Measurements from ENCODE around the gene MARCHF11. TPM values are rescaled to one million over a fixed set of nuclear protein-coding genes. Genes with fewer than 3 reads are reported as not detected.

The MARCHF11 gene
- total RNA-seq, 6 experiments from 2014 or later: not detected

DNA sequence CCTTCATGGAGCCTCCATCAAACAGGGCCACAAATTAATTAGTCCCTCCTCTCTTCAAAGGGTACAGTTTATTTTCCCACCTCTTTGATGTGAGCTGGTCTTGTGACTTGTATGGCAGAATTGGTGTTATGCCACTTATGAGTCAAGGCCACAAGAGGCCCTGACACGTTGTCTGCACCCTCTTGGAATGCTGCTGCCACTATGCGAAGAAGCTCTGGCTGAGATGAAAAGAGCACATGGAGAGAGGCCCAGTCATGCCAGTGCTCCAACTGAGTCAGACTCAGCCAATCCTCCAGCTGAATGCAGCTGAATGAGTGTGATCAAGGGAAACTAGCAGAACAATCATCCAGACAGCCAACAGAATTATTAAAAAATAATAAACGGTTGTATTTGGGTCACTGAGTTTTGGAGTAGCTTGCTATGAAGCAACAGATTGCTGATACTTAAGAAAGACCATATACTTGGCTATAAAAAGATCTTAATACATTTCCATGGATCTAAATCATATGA lies 128.3 kb downstream of the MARCHF11 start:
- ATAC-seq (no peak), DNase-seq (no peak)
- intact Hi-C loops (cut with DNase I): no loop called here

DNA sequence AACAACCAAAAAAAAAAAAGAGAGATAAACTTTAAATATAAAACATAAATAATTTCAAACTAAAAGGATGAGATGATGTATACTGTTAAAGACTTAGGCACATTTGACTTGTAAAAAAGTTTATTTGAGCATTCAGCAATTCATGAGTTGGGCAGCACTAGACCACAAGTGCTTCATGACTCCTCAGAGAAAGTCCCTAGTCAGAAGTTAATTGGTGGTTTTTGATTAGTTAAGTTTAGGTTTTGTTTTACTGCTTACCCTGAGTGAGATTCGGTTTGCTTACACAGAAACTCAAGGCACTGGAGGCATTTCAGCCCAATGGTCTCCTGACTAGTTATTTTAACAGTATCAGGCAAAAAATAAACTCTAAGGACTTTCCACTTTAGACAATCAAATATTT lies 129.2 kb downstream of the MARCHF11 start:
- no peak overlapping the region for H3K27ac ChIP-seq
- 9% methylated on average over 1 of the region's 1 CpG for WGBS (ENCODE audit: insufficient coverage, low coverage, low lambda C conversion rate, missing lambda C conversion rate)
- no peaks in the 10 kb centered on the region for H3K36me3 ChIP-seq
- H3K4me1 ChIP-seq: no peaks in the 10 kb centered on the region
- no peaks in the 10 kb centered on the region for H3K27me3 ChIP-seq
- ATAC-seq (no peak), DNase-seq (no peak)
- no peaks in the 10 kb centered on the region for H3K9me3 ChIP-seq
- H3K4me3 ChIP-seq: no peak overlapping the region
- no peak for TF ChIP-seq POLR2A (IDR thresholded peaks at IDR 0.05)
- TF ChIP-seq, protein P1, sequence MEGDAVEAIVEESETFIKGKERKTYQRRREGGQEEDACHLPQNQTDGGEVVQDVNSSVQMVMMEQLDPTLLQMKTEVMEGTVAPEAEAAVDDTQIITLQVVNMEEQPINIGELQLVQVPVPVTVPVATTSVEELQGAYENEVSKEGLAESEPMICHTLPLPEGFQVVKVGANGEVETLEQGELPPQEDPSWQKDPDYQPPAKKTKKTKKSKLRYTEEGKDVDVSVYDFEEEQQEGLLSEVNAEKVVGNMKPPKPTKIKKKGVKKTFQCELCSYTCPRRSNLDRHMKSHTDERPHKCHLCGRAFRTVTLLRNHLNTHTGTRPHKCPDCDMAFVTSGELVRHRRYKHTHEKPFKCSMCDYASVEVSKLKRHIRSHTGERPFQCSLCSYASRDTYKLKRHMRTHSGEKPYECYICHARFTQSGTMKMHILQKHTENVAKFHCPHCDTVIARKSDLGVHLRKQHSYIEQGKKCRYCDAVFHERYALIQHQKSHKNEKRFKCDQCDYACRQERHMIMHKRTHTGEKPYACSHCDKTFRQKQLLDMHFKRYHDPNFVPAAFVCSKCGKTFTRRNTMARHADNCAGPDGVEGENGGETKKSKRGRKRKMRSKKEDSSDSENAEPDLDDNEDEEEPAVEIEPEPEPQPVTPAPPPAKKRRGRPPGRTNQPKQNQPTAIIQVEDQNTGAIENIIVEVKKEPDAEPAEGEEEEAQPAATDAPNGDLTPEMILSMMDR (IDR thresholded peaks at IDR 0.05): no peak
- intact Hi-C loops (cut with DNase I): no loop called here

More for the DNA sequence above, 128.3 kb downstream of the MARCHF11 start:
- WGBS (ENCODE audit: insufficient coverage, low coverage, low lambda C conversion rate, missing lambda C conversion rate): 46% methylated on average over 3 of the region's 3 CpGs
- no peaks in the 10 kb centered on the region for H3K36me3 ChIP-seq
- TF ChIP-seq POLR2A (IDR thresholded peaks at IDR 0.05): no peak
- TF ChIP-seq, protein P1 (IDR thresholded peaks at IDR 0.05): no peak
- no peaks in the 10 kb centered on the region for H3K9me3 ChIP-seq
- H3K27ac ChIP-seq: no peak overlapping the region
- no peak overlapping the region for H3K4me3 ChIP-seq
- no peaks in the 10 kb centered on the region for H3K27me3 ChIP-seq
- H3K4me1 ChIP-seq: no peaks in the 10 kb centered on the region

DNA sequence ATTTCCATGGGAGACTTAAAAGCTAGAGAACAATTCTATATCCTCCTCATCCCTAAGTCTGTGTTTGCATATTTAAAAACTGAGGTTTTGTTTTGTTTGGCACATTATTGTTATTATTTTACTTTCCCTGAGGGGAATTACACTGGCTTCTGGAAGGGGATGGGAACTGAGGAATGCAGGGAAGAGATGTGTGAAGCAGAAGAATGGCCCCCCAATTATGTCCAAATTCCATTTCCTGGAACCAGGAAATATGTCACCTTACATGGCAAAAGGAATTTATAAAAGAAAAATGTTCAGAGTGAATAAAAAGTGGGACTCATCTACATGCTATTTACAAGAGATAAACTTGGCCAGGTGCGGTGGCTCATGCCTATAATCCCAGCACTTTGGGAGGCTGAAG lies 129.8 kb downstream of the MARCHF11 start:
- no peak overlapping the region for H3K27ac ChIP-seq
- H3K36me3 ChIP-seq: no peaks in the 10 kb centered on the region
- no peaks in the 10 kb centered on the region for H3K27me3 ChIP-seq
- no peak for TF ChIP-seq POLR2A (IDR thresholded peaks at IDR 0.05)
- TF ChIP-seq, protein P1 (IDR thresholded peaks at IDR 0.05): no peak
- no peaks in the 10 kb centered on the region for H3K4me1 ChIP-seq
- no peaks in the 10 kb centered on the region for H3K9me3 ChIP-seq
- WGBS (ENCODE audit: insufficient coverage, low coverage, low lambda C conversion rate, missing lambda C conversion rate): 67% methylated on average over 1 of the region's 1 CpG
- ATAC-seq (no peak), DNase-seq (no peak)
- no peak overlapping the region for H3K4me3 ChIP-seq
- intact Hi-C loops (cut with DNase I): no loop called here

DNA sequence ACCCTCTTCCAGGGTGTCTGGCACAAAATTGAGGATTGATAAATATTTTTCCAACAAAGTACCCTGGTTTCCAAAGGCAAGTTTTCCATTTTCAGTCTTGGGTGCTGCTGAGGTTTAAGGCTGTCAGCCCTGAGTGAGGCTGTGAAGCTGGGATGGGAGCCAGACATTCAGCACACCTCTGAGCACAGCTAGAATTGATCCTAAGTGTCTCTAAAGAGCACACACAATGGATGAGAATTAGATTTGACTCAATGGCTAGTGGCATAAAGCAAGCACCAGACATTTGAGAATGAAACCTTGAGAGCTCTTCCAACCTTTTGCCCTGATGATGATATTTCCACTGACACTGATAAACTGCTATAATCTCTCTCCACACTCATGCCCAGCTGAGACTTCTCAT lies 131.5 kb downstream of the MARCHF11 start:
- Histone ChIP-seq H3K4me3 (no peak overlapping the region), H3K27ac (no peak overlapping the region), H3K36me3 (no peaks in the 10 kb centered on the region), H3K27me3 (no peaks in the 10 kb centered on the region), H3K9me3 (no peaks in the 10 kb centered on the region), H3K4me1 (no peaks in the 10 kb centered on the region)
- intact Hi-C loops (cut with DNase I): no loop called here
- no peak for DNase-seq
- no peak for ATAC-seq
- no peak for TF ChIP-seq POLR2A (IDR thresholded peaks at IDR 0.05)
- TF ChIP-seq, protein P1 (IDR thresholded peaks at IDR 0.05): no peak

Measured in right lobe of liver (tissue), 6 donors.